ENCODE results near the gene ADAM23. TPM values are rescaled to one million over a fixed set of nuclear protein-coding genes. Genes with fewer than 3 reads are reported as not detected.

Gene ADAM23
- polyA plus RNA-seq, 1 donor (not counting 4 experiments of a cell fraction or from before 2014, with no cell fraction given) = 1.3 TPM

DNA sequence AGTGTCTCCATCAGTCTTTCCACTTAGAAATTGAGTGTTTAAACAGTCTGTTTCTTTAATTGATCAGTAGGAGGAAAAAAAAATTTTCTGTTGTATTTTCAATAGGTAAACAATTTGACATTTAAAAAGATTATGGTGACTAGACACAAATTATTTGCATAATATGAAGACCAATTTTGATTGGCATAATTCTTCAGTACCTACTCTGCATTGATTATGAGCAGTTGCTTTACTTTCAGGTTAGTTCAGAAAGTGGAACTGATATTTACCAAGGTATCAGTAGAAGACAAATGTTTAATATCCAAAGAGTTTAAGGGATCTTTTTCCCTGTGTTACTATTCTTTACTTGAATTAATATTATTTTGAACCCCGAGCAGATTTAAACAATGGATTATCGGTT, 2.6 kb downstream of the ADAM23 start:
- FAIRE-seq = no peak
- dilution Hi-C loops (cut with MboI; ENCODE audit: extremely low pct_ligation_motif_present, low sequenced_read_pairs) = no loop called here

GRCh38 chr2:206452242-206452641, 8.9 kb downstream of the ADAM23 start:
- dilution Hi-C loops (cut with MboI; ENCODE audit: extremely low pct_ligation_motif_present, low sequenced_read_pairs) = no loop called here
- Histone ChIP-seq H3K27ac (ENCODE audit: control insufficient read depth, insufficient read depth, low read length) (no peak overlapping the region), H2AFZ (ENCODE audit: control insufficient read depth, low read length) (no peak overlapping the region), H3K27me3 (ENCODE audit: control insufficient read depth, extremely low read depth, insufficient read depth, low read length) (no peaks in the 10 kb centered on the region), H3K4me2 (ENCODE audit: control insufficient read depth, extremely low read depth, insufficient read depth, low read depth, low read length) (no peak overlapping the region), H4K20me1 (ENCODE audit: control insufficient read depth, extremely low read depth, insufficient read depth, low read length) (no peaks in the 10 kb centered on the region), H3K4me1 (ENCODE audit: control insufficient read depth, extremely low read depth, insufficient read depth, low read length) (no peaks in the 10 kb centered on the region), H3K9ac (ENCODE audit: control insufficient read depth, extremely low read depth, insufficient read depth, low read length) (no peak overlapping the region), H3K9me1 (ENCODE audit: control insufficient read depth, extremely low read depth, insufficient read depth, low read length) (no peaks in the 10 kb centered on the region), H3K79me2 (ENCODE audit: control insufficient read depth, insufficient read depth, low read length) (no peaks in the 10 kb centered on the region), H3K4me3 (ENCODE audit: control insufficient read depth in 2 of 3, extremely low read depth in 1 of 3, insufficient read depth in 2 of 3, low read depth in 1 of 3, low read length in 3 of 3) (no peak overlapping the region), H3K9me3 (ENCODE audit: control insufficient read depth, low read depth, low read length) (no peaks in the 10 kb centered on the region), H3K36me3 (ENCODE audit: control insufficient read depth in 2 of 2, extremely low read depth in 1 of 2, insufficient read depth in 2 of 2, low read length in 2 of 2) (no peaks in the 10 kb centered on the region)
- FAIRE-seq (no peak), DNase-seq (ENCODE audit: low read depth, low spot score) (no peak)
- TF ChIP-seq CTCF (optimal IDR thresholded peaks at IDR 0.05 in 1 of 3, IDR thresholded peaks at IDR 0.05 in 1 of 3, conservative IDR thresholded peaks at IDR 0.05 in 1 of 3; ENCODE audit: extremely low read depth in 1 of 3, insufficient read depth in 2 of 3, low read length in 3 of 3) (no peak), EZH2 (IDR thresholded peaks at IDR 0.05; ENCODE audit: low read length) (no peak)

More for the DNA sequence above, 2.6 kb downstream of the ADAM23 start:
- Histone ChIP-seq H3K4me2 (ENCODE audit: control insufficient read depth, extremely low read depth, insufficient read depth, low read depth, low read length) (no peak overlapping the region), H3K27me3 (ENCODE audit: control insufficient read depth, extremely low read depth, insufficient read depth, low read length) (peaks cover 39% of the 10 kb centered on the region), H3K79me2 (ENCODE audit: control insufficient read depth, insufficient read depth, low read length) (no peaks in the 10 kb centered on the region), H3K36me3 (ENCODE audit: control insufficient read depth in 2 of 2, extremely low read depth in 1 of 2, insufficient read depth in 2 of 2, low read length in 2 of 2) (no peaks in the 10 kb centered on the region), H3K4me1 (ENCODE audit: control insufficient read depth, extremely low read depth, insufficient read depth, low read length) (peaks cover 3% of the 10 kb centered on the region), H3K9ac (ENCODE audit: control insufficient read depth, extremely low read depth, insufficient read depth, low read length) (no peak overlapping the region), H3K9me3 (ENCODE audit: control insufficient read depth, low read depth, low read length) (no peaks in the 10 kb centered on the region), H4K20me1 (ENCODE audit: control insufficient read depth, extremely low read depth, insufficient read depth, low read length) (no peaks in the 10 kb centered on the region), H3K27ac (ENCODE audit: control insufficient read depth, insufficient read depth, low read length) (no peak overlapping the region), H2AFZ (ENCODE audit: control insufficient read depth, low read length) (no peak overlapping the region), H3K9me1 (ENCODE audit: control insufficient read depth, extremely low read depth, insufficient read depth, low read length) (no peaks in the 10 kb centered on the region), H3K4me3 (ENCODE audit: control insufficient read depth in 2 of 3, extremely low read depth in 1 of 3, insufficient read depth in 2 of 3, low read depth in 1 of 3, low read length in 3 of 3) (no peak overlapping the region)
- no peak for DNase-seq (ENCODE audit: low read depth, low spot score)
- TF ChIP-seq EZH2 (IDR thresholded peaks at IDR 0.05; ENCODE audit: low read length) (no peak), CTCF (optimal IDR thresholded peaks at IDR 0.05 in 1 of 3, IDR thresholded peaks at IDR 0.05 in 1 of 3, conservative IDR thresholded peaks at IDR 0.05 in 1 of 3; ENCODE audit: extremely low read depth in 1 of 3, insufficient read depth in 2 of 3, low read length in 3 of 3) (no peak)

Measured in keratinocyte (primary cell).